ENCODE data around the gene RGS12.

RGS12 gene

DNA sequence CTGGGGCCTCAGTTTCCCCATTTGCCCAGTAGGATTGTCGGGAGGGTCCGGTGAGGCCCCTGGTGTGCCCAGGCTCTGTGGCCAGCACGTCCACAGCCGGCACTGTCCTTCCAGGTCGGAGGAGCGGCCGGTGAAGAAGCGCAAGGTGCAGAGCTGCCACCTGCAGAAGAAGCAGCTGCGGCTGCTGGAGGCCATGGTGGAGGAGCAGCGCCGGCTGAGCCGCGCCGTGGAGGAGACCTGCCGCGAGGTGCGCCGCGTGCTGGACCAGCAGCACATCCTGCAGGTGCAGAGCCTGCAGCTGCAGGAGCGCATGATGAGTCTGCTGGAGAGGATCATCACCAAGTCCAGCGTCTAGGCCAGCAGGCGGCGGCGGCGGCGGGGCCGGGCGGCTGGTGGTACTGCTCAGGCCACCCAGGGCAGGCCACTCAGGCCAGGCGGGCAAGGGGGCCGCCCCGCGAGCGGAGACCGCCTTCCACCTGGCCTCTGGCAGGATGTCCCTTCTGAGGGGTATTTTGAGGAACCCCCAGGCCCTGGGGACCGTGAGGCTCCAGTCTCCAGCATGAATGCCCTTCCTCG, 37.1 kb upstream of the RGS12 start:
- no peak for DNase-seq

DNA sequence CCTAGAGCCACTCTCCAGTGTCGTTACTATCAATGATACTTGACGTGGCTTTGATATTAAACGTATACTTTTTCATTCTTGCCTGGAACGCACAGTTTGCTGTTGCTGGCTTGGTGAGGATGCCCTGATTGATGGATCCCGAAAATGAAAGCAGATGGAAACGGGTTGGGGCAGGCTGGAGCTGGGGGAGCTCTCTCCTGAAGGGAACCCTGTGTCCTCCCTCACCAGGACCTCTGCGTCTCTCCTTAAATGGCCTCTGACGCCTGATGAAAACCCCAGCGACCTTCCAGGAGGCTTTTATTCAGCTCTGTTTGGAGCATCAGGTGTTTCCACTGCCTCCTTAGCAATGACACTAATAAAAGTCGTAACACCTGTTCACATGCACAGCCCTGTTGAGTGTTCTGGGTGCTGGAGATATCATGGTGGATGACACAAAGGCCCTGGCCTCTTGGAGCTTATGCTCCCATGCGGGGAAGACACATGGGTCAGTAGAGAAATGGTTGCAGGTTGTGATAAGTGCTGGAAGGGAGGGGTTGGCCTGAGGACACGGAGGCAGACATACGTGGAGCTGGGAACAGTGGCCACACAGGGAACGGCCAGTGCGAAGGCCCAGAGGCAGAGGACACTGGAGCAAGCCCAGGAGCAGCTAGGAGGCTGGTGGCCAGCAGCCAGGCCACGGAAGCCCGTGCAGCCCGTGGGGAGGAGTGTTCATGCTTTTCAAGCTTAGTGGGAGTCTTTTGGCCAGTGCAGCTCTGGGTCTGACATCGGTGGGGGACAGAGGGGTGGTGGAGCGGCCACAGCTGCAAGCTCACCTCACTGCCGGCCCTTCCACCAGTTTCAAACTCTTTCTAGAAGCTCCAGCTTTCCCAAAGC, 36.4 kb upstream of the RGS12 start:
- DNase-seq, result no peak

DNA sequence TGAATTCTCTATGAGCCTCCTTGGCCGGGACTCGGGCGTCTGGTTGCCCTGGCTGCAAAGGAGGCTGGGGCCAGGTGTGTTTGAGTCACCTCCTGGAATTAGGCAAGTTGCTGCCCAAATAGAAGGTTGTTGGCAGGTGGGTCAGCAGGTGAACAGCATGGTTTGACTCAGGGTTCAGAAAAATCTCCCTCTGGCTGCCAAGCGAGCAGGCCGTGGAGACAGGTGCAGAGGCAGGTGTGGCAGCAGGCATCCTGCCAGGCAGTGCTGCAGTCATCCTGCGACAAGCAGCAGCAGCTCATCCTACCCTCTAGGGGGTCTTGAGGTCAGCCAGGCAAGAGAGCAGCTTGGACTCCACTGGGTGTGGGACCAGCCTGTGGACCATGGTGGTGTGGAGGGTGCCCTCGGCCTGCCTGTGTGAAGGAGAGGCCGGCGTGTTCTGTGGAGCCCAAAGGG, 35.7 kb upstream of the RGS12 start:
- DNase-seq, result no peak

DNA sequence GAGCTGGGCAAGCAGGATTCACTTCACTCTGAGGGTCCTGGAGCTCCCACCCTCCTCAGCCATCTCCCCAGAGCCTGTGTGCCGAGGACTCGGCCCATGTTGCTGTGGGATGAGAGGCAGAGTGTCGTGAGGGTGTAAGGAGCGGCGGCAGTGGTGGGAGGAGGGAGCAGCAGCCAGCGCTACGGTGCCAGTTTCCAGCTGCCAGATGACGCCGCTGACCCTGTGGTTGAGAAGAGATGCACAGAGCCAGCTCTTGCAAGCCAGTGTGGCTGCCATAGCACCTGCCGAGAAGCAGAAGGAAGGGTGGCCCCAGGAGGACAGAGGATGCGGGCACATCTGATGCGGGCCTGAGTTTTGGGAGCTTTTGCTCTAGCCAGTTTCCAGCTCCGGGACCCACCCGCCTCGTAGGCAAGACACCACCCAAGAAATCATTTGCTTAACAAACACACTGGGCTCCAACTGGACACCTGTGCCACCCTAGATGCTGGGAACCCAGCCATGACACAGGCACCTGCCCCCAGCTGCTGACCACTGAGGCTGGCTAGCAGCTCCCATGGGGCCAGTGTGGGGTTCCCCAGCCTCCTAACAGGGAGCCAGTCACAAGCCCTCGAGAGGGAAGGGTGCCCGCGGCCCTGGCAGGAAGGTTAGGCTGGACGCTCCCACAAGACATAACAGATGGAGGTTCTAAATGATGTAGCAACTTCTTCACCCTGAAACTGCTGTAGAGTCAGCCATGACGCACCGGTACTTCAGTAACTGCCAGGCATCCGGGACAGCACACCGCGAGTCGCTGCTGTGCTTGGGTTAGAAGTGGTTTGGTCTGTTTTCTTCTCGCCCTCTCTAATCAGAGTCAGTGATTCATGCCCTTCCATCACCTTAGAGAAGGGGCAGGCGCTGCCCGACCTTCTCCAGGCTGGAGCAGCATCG, 35.0 kb upstream of the RGS12 start:
- DNase-seq, result no peak

DNA sequence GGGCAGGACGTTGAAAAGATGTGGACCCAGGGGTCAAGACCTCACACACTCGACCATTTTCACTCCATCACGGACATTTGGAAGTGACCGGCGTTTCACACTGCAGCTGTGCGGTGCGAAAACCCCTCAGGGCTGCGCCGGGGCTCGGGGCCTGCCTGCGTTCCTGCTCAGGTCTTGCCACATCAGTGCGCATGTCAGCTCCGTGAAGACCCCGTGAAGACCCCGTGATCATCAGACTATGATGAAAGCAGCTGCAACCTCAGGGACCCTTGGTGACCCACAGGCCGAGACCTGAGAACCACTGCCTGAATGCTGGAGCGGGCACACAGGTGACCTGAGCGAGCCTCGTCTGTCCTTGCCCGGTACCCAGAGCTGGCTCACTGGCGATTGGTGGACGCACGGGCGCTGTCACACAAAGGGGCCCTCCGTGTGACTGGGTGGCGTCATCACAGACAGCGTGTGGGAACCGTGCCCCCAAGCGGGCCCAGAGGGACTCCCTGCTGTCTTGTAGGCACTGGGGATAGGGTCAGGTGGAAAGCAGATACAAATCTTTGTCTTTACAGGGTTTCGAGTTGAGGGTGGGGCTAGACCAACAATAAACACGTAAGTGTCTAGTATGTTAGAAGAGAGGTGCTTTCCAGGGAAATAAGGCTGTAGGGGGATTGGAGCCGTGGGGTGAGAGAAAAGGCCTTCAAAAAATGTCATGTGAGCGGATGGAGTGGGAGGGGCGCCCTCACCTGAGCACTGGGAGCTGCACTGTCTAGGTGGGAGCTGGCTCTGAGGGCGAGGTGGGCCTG, 31.2 kb upstream of the RGS12 start:
- DNase-seq, result no peak

DNA sequence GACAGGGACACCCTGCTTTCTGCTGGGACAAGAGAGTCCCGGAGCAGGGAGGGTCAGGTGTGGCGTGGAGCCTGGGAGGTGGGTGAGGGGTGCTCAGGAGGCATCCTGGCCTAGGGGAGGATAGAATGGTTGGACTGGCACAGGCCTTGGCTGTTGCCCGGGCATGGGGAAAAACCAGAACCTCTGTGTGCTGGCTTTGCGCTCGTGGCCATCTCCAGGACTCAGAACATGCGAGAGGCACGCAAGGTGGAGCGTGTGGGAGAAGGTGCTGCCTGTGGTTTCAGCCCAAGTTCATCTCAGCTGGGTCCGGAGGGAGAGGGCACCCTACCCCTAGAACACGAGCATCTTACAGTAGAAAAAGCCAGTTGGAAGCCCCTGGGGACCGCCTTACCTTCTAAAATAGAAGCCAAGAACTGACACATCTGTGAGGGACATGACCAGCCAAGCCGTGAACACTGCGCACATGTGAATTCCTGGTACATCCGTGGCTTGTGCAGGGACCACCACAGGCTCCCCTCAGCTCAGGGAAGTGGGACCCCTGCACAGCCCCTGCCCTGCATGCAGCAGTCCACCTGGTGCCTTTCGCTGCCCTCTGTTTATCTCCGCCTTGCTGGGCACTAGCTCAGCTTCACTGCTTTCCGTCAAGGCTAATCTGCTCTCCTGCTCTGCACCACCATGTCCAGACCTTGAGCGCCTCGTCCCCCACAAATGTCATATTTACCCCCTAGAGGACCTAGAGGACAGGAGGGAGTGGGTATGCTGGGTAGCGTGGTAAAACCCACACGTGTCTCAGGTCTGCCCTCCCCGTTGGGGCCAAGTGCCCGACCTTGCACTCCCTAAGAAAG, 30.4 kb upstream of the RGS12 start:
- no peak for DNase-seq

DNA sequence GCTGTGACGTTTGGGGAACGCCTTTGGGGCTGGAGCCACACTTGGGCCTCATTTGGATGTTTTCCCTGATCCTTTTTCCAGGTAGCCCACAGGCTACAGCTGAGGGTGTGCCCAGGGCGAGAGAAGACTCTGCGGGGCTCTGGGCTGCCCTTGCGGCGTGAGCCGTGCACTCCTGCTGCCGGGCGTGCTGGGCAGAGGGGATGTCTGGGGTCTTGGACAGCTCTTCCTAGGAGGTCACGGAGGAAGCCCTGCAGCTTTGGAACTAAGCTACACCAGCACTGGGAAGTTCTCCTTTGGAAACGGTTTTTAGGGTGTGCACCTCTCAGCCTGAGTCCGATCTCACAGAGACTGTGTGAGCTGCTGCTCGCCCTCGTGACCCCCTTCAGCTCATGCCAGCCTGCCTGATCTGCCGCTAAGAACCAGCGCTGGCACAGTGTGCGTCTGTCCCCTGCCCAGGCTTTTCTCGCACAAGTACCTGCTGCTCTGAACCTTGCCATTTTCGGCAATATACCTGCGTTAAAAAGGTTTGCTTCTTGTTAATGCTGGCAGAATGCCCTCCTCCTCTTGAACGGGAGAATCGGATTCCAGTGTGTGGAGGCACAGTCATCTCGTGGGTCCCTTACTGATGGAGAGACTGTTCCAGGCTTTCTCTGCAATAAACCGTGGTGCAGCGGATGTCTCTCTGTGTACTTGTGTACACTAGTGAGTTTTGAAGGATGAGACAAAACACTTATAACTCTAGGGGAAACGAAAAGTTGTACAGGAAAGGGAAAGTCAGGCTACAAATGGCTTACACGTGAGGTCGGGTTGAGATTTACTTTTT, 29.6 kb upstream of the RGS12 start:
- DNase-seq, result no peak

DNA sequence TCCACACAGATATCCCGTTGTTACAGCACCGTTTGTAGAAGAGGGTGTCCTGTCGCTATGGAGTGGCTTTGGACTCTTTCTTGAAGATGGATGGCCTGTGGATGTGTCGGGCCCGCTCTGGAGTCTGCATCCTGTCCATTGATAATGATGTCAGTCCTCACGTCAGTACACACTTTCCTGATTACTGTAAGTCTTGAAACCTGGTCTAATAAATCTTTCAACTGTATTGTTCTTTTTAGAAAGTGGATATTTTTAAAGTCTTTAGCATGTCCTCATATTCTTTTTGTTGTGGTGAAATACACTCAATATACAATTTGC, 29.0 kb upstream of the RGS12 start:
- DNase-seq, result no peak

DNA sequence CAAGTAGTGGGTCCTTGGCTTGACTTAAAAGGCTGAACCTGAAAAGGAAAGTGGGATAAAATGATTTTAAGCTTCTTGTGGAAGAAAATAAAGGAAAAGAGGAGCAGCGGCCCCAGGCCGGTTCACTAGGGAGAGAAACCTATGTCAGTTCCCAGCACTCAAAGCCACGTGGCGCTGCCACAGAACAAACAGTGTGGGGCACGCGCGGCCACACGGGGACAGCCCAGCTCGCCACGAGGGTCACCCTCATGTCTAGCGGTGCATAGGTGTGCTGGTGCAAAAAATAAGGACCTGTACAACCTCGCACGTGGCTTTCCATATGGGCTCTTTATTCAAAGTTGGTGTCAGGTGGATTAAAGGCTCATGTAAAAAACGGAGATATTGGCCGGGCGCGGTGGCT, 26.7 kb upstream of the RGS12 start:
- no peak for DNase-seq

DNA sequence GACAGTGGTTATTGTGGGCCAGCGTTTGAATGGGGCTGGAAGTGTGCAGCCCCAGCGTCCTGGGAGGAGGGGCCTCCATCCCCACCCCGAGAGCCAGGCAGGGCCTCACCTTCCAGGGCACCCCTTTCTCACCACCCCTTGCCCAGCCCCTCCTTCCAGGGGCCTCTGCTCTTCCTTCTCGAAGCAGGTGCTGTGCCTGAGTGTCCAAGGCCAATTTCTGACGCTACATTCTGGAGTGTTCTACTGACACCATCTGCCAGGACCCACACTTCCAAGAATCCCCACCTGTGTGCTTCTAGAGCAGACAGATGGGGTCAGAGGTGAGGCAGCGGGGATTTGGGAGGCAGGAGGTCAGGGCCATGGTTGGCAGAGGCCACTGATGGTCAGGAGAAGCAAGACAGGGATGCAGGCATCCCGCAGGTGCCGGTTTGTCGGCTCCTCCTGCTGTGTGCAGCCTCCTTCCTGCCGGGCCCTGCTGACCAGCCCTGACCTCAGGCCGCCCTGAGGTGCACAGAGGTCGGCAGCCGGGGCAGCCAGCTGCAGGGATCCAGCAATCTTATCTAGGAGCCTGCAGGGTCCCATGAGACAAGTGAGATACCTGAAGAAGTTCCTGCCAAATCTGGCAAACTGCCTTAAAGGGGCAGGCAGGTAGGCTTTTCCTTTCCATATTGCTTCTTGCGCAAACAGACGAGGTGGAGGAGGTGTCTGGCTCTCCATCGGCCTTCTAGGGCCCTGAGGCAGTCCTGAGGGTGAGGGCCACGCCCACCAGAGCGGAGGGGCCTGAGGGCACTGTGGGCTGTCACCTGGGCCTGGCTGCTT, 25.0 kb upstream of the RGS12 start:
- DNase-seq, result no peak

DNA sequence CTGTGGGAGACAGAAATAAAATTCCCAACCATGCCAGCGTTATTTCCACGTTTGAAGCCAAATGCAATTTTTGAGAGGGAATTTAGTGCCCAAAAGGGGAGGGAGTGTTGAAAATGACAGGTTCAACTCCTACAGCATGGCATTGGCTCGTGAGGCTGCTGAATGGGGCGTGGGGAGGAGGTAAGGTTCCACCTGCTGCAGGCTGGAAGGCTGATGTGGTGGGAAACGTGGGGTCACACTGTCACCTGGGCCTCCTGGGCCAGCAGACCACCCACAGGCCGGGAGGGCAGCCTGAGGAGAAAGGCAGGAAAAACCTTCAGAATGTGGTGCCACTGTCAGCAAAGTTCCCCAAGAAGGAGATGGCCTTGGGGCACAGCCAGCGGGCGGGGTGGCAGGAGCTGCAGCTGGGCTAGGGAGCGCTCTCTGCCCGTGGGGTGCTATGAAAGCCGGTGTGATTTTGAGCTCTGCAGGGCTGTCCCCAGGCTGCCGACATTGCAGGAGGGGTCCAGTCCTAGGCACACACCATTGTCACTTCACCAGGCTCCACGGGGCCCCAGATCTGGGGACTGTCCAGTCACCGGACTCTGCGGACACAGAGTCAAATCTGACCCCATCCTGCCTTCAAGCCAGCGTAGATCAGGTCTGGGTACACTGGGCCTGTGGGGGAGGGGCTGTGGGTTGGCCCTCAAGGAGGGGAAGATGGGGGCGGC, 24.3 kb upstream of the RGS12 start:
- DNase-seq, result no peak

DNA sequence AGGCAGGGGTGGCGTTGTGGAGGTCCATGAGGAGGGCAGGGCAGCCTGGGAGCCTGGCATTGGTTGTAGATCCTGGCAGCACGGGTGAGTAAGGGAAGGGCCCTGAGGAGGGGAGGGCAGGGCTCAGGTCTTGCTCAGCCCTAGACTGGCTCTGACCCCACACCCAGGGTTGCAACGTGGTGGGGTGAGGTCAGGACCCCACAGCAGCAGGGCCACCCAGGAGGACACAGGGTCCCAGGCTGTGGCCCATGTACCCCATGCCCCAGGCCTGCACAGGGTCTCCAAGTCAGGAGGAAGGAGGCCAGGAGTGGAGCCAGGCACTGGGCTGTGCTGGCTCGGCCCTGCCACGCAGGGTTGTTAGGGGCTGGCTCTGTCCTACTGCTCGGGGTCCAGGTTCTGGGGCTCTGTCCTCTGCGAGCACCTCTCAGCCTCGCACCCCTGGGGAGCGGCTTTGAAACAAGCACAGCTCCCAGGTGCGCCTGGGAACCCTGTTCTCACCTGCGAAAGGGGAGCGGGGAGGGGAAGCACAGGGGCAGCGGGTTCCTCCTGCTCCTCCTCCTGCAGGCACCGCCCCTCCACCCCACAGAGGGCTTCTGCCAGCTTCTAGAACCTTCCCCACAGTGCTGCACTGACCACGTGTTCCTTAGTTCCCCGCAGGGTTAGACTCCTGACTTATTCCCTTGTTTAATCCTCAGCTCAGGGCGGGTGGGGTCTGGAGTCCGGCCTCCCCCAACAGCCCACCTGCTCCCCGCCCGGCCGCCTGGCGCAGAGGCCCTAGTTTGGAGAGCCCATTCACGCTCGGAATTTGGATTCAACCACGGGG, 23.5 kb upstream of the RGS12 start:
- no peak for DNase-seq

DNA sequence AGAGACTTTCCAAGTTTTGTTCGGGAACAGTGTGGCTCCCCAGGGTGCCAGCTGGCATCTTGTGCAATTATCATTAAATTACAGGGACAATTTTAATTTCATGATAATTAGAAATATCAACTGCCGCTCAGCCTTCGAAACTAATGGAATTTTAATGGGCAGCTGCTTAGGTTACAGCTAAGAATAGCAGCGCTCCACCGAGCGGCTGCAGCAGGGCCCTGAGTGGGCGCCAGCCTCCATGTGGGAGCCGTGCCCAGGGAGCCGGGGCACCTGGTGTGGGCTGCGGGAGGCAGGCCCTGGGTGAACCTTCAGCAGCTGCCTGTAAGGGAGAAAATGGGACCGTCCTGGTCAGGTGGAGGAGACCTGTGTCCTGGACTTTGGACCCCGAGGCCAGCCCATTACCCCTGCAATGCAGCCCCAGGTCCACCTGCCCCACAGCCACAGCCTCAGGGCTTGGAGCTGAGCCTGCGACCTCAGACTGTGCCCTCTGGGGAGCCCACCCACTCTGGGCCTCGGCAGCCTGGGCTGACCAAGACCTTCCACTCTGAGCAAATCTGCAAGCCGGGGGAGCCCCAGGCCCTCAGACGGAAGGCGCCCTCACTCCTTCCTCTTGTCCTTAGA, 22.7 kb upstream of the RGS12 start:
- DNase-seq, result no peak

DNA sequence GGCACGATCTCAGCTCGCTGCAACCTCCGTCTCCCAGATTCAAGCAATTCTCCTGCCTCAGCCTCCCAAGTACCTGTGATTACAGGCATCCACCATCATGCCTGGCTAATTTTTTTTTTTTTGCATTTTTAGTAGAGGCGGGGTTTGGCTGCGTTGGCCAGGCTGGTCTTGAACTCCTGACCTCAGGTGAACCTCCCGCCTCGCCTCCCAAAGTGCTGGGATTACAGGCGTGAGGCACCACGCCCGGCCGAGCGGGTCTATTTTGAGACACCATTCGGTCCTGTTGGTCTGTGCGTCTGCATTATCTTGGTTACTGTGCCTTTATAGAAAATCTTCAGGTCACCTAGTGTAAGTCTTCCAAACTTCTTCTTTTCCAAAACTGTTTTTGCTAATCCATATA, 21.7 kb upstream of the RGS12 start:
- no peak for DNase-seq

DNA sequence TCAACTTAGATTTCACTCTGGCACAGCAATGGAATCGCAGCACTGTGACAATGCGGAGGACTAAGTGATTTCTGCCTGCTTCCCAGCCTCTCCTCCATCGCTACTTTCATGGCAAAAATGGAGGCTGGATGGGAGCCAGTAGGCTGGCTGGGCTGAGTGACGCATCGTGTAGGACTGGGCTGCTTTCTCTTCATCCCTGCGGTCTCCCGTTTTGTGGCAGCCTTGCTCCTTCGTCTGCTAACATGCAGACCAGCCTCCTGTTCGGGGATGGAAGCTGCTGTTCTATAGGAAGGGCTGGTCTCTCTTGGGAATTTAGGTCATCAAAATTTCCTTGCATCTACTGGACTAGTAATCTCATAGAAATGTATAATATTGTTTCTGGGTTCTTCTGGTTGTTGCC, 15.8 kb upstream of the RGS12 start:
- no peak for DNase-seq

DNA sequence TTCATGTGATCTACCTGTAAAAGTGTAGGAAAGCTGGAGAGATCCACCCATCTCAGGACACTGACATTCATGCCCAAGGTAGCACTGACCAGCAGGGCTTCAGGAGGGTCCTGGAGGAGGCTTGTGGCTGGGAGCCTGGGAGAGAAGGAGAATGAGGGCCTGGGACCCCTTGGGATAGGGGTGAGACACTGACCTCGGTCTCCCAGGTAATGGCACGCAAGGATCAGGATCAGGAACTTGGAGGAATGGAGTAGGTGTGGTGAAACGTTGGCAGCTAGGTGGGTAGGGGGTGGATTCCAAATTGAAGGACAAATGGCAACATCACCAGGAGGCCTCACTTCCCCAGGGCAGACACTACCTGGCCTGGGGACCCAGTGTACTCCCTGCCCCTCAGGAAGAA, 12.4 kb upstream of the RGS12 start:
- no peak for DNase-seq

DNA sequence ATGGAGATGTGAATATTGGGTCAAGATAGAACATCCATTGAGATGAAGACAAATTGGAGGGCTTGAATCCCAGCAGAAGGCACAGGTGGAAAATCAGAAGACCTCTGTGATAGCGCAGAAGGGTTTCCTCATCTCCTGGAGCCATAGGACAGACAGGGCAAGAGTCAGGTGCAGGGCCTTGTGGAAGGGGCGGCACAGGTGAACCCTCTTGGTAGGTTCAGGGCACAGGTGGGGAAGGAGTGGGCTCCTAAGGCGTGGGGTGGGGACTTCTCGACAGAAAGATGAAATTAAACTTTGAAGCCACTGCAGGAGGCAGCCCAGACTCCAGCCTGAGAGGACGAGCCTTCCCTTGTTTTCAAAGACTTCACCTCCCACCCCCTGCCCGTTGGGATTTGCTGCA, 9.3 kb upstream of the RGS12 start:
- DNase-seq, result no peak

DNA sequence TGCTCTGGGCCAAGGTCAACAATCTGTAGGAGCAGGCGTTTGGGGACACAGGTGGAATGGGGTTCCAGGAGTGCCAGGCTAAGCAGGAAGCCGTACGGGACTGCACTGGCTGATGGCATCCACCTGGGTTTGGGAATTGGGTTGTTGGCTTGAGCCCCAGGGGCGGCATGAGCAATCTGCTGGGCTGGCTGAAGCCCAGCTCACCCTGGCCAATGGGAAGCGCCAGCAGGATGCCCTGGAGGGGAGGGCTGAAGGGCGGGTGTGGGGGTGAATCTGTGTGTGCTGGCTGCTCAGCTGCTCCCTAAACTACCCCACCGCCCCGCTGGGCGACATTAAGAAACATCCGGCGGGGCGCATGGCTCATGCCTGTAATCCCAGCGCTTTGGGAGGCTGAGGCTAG, 8.9 kb upstream of the RGS12 start:
- no peak for DNase-seq
